ENCODE data around the gene CHD5. TPM values are rescaled to one million over a fixed set of nuclear protein-coding genes. Genes with fewer than 3 reads are reported as not detected.

The CHD5 gene
- total RNA-seq, 1 experiment from 2014 or later = 0.08 TPM

- DNase-seq (ENCODE audit: low read depth, low spot score) = no peak
These were observed 688 bp upstream of the CHD5 start for GRCh38 chr1:6180707-6181311.

GRCh38 chr1:6179564-6180175 is 451 bp downstream of the CHD5 start:
- no peak for DNase-seq (ENCODE audit: low read depth, low spot score)
- in situ Hi-C loops (cut with HindIII; ENCODE audit: low pct_unique_long_range_greater_than_20kb, low sequenced_read_pairs) = no loop called here

More at GRCh38 chr1:6180707-6181311, 688 bp upstream of the CHD5 start:
- in situ Hi-C loops (cut with HindIII; ENCODE audit: low pct_unique_long_range_greater_than_20kb, low sequenced_read_pairs) = no loop called here

- DNase-seq (ENCODE audit: low read depth, low spot score) = no peak
- in situ Hi-C loops (cut with HindIII; ENCODE audit: low pct_unique_long_range_greater_than_20kb, low sequenced_read_pairs) = no loop called here
These were observed 1.2 kb downstream of the CHD5 start for GRCh38 chr1:6178751-6179563.

- DNase-seq (ENCODE audit: low read depth, low spot score) = no peak
- in situ Hi-C loops (cut with HindIII; ENCODE audit: low pct_unique_long_range_greater_than_20kb, low sequenced_read_pairs) = no loop called here
These were observed 2.3 kb downstream of the CHD5 start for GRCh38 chr1:6177681-6178380.

- no peak for DNase-seq (ENCODE audit: low read depth, low spot score)
- in situ Hi-C loops (cut with HindIII; ENCODE audit: low pct_unique_long_range_greater_than_20kb, low sequenced_read_pairs) = no loop called here
These were observed 3.3 kb downstream of the CHD5 start for GRCh38 chr1:6176779-6177178.

DNA sequence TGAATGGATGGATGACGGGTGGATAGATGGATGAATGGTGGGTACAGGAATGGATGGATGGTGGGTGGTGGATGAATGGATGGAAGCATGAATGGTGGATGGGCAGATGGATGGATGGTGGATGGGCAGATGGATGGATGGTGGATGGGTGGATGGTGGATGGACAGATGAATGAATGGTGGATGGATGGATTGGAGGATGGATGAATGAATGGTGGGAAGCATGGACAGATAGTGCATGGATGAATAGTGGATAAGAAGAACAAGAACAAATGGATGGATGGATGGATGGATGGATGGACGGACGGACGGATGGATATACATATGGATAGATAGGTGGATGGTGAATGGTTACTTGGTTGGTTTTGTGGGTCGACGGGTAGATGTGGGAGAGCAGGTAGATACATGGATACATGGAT is 4.7 kb downstream of the CHD5 start:
- in situ Hi-C loops (cut with HindIII; ENCODE audit: low pct_unique_long_range_greater_than_20kb, low sequenced_read_pairs) = no loop called here
- DNase-seq (ENCODE audit: low read depth, low spot score) = no peak

DNA sequence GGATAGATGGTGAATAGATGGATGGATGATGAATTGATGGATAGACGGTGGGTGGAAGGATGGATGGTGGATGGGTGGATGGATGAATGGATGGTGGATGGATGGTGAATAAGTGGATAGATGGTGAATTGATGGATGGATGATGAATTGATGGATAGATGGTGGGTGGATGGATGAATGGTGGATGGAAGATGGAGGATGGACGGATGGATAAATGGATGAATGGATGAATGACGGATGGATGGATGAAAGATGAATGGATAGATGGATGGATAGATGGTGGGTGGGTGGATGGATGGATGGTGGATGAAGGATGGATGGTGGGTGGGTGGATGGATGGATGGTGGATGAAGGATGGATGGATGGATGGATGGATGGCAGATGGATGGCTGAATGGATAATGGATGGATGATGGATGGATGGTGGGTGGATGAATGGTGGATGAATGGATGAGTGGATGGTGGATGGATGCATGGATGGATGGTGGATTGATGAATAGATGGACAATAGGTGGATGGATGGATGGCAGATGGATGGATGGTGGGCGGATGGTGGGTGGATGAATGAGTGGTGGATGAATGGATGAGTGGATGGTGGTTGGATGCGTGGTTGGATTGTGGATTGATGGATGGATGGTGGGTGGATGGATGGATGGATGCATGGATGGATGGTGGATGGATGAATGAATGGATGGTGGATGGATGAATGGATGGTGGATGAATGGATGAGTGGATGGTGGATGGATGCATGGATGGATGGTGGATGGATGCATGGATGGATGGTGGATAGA is 5.3 kb downstream of the CHD5 start:
- in situ Hi-C loops (cut with HindIII; ENCODE audit: low pct_unique_long_range_greater_than_20kb, low sequenced_read_pairs) = no loop called here
- no peak for DNase-seq (ENCODE audit: low read depth, low spot score)

DNA sequence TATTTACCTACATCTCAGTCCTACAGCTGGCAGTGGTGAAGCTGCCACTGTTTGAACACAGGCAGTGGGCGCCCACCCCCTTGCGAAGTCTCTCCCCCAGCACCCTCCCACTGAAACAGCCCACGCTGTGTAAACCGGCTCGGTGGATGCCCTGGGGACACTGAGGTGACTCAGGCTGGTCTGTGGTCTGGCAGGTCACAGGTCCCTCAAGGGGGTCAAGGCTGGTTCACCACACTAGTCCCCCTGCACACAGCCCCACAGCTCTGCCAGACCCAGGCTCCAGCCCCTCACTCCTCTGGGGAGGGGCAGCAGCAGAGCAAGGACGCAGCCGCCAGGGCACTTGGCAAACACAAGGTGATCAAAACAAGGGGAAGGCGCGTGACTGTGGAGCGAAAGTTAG is 7.6 kb downstream of the CHD5 start:
- in situ Hi-C loops (cut with HindIII; ENCODE audit: low pct_unique_long_range_greater_than_20kb, low sequenced_read_pairs) = no loop called here
- no peak for DNase-seq (ENCODE audit: low read depth, low spot score)

- DNase-seq (ENCODE audit: low read depth, low spot score) = peak; percentile 36
- in situ Hi-C loops (cut with HindIII; ENCODE audit: low pct_unique_long_range_greater_than_20kb, low sequenced_read_pairs) = no loop called here
These were observed 8.5 kb downstream of the CHD5 start for GRCh38 chr1:6171548-6172124.

DNA sequence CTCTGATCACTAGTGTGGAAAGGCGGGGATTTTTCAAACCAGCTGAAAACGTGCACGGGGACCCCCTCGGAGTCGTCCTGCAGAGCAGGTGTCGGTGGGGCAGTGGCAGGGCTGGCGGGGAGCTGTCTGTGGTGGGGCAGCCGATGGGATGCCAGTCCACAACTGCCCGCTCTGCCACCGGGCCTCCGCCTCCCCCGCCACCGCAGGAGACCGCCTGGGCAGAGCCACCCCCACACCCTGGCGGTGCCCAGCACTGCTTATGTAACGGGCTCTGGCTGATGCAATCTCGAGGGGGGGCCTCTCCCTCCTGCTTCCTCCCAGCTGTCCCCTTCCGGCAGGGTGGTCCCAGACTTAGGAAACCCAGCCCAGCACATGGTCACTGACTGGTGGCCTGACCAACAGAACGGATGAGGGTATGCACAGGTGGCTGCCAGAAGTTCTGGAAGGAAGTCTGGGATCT is 9.3 kb downstream of the CHD5 start:
- DNase-seq (ENCODE audit: low read depth, low spot score) = no peak
- in situ Hi-C loops (cut with HindIII; ENCODE audit: low pct_unique_long_range_greater_than_20kb, low sequenced_read_pairs) = no loop called here

GRCh38 chr1:6170116-6170741 is 9.9 kb downstream of the CHD5 start:
- in situ Hi-C loops (cut with HindIII; ENCODE audit: low pct_unique_long_range_greater_than_20kb, low sequenced_read_pairs) = no loop called here

GRCh38 chr1:6168947-6169586 is 11.1 kb downstream of the CHD5 start:
- DNase-seq (ENCODE audit: low read depth, low spot score) = no peak
- in situ Hi-C loops (cut with HindIII; ENCODE audit: low pct_unique_long_range_greater_than_20kb, low sequenced_read_pairs) = no loop called here

More at GRCh38 chr1:6170116-6170741, 9.9 kb downstream of the CHD5 start:
- DNase-seq (ENCODE audit: low read depth, low spot score) = no peak

- in situ Hi-C loops (cut with HindIII; ENCODE audit: low pct_unique_long_range_greater_than_20kb, low sequenced_read_pairs) = no loop called here
- no peak for DNase-seq (ENCODE audit: low read depth, low spot score)
These were observed 12.5 kb downstream of the CHD5 start for GRCh38 chr1:6167391-6168303.

GRCh38 chr1:6166655-6167390 is 13.3 kb downstream of the CHD5 start:
- in situ Hi-C loops (cut with HindIII; ENCODE audit: low pct_unique_long_range_greater_than_20kb, low sequenced_read_pairs) = no loop called here
- DNase-seq (ENCODE audit: low read depth, low spot score) = no peak

- in situ Hi-C loops (cut with HindIII; ENCODE audit: low pct_unique_long_range_greater_than_20kb, low sequenced_read_pairs) = no loop called here
- no peak for DNase-seq (ENCODE audit: low read depth, low spot score)
These were observed 13.9 kb downstream of the CHD5 start for GRCh38 chr1:6166221-6166620.
